ENCODE results near the gene NSMF. TPM values are rescaled to one million over a fixed set of nuclear protein-coding genes. Genes with fewer than 3 reads are reported as not detected.

The NSMF gene
- total RNA-seq, 2 experiments from 2014 or later = 74.1 to 74.6 TPM

DNA sequence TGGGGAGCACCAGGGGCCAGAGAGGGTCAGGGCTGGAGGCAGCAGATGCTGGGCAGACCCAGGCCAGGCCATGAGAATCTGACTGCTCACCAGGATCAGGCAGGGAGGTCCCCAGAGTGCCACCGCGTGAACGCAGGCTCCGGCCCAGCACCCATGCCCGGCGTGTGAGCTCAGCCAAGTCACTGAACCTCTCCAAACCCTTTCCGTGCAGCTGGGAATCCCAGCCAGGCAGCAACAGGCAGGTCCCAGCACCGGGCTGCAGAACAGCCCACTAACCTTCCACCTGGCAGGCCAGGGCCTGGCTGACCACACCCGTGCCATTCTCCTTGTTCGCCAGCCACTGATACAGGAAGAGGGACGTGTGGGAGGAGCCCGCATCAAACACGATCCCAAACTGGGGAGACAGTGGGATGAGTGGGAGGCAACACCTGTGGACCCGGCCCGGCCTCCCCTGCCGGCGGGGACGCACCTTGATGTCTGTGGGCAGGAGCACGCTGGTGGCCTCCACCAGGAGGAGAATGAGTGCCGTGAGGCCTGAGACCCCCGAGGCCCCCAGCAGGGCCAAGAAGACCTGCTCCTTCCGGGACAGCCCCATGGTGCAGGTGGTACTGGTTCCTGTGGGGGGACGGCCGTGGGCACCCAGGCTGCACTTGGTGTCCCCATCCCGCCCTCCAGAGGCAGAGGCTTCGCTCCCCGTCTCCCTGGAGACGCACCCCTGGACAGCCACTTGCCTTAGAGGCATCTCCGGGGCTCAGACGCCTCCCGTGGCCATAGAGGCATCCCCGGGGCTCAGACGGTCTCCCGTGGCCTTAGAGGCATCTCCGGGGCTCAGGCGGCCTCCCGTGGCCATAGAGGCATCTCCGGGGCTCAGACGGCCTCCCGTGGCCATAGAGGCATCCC, 21.2 kb downstream of the NSMF start:
- H3K27me3 Mint-ChIP-seq = peaks cover 17% of the 10 kb centered on the region
- H3K36me3 Mint-ChIP-seq = no peaks in the 10 kb centered on the region
- H3K27ac Mint-ChIP-seq = no peak overlapping the region
- no peak for DNase-seq
- H3K4me1 Mint-ChIP-seq = peaks cover 2% of the 10 kb centered on the region
- no peak overlapping the region for H3K4me3 Mint-ChIP-seq
- H3K9me3 Mint-ChIP-seq = no peaks in the 10 kb centered on the region

DNA sequence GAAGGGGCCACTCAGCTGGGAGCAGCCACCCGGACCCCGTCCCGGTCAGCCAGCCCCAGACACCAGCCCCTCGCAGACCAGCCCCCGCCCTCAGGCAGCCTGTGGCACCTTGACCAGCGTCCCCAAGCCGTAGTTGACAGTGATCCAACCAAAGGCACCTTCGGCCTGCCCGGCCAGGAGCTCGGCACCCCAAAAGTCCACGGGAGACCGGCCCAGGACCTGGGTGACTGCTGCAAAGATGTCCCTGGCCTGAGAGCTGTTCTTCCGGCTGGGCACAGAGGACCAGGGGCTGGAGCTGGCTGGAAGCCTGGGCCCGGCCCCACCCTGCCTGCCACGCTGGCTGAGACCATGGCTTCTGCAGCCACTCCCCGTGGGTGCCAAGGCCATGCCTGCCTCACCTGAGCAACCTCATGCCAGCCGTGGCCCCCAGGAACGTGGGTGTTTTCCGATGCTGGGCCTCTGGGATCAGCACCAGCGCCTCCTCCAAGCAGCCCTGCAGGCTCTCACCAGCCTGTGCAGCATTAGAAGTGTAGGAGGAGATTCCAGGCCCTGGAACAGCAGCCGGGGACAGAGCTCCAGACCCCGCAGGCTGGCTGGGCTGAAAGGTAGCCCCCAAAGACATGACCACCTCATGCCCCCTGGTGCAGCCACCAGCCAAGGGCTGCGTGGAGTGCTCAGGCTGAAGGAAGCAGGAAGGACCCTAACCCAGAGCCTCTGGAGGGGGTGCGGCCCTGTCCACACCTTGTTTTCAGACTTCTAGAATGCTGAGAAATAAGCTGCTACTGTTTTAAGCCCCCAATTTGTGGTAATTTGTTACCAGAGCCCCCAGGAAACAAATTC, 22.2 kb downstream of the NSMF start:
- Mint-ChIP-seq H3K36me3 (no peaks in the 10 kb centered on the region), H3K9me3 (no peaks in the 10 kb centered on the region), H3K27me3 (peaks cover 7% of the 10 kb centered on the region), H3K27ac (no peak overlapping the region), H3K4me3 (no peak overlapping the region), H3K4me1 (peaks cover 1% of the 10 kb centered on the region)
- DNase-seq = no peak

DNA sequence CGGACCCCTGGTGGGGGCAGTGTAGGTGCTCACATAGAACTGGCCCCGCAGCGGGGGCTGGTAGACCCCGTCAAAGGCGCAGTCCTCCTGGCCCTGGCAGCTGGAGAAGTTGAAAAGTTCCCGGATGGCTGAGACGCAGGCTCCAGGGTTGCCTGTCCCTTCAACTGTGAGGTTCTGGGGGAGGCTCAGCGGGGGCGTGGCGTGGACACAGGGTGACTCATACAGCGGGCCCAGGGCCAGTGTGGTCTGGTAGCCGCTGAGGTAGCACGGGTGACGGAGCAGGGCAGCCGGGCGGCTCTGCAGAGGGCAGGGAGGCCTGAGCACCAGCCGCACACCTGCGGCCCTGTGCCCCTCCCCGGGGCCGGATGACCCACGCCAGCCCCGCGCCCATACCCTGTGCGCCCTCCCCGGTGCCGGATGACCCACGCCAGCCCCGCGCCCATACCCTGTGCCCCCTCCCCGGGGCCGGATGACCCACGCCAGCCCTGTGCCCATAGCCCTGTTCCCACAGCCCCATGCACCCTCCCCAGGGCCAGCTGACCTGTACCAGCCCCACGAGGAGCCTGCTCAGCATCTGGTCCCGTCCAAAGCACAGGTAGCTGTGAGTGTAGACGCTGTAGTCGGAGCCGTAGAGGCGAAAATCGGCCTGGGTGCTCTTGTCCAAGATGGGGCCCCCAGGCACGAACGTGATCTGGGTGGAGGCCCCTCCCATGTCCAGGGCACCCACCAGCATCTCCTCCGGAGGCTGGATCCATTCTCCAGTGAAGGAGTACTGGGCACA, 23.0 kb downstream of the NSMF start:
- H3K27ac Mint-ChIP-seq = no peak overlapping the region
- H3K4me1 Mint-ChIP-seq = no peaks in the 10 kb centered on the region
- H3K36me3 Mint-ChIP-seq = no peaks in the 10 kb centered on the region
- H3K4me3 Mint-ChIP-seq = no peak overlapping the region
- no peak for DNase-seq
- H3K27me3 Mint-ChIP-seq = peaks cover 4% of the 10 kb centered on the region
- no peaks in the 10 kb centered on the region for H3K9me3 Mint-ChIP-seq

DNA sequence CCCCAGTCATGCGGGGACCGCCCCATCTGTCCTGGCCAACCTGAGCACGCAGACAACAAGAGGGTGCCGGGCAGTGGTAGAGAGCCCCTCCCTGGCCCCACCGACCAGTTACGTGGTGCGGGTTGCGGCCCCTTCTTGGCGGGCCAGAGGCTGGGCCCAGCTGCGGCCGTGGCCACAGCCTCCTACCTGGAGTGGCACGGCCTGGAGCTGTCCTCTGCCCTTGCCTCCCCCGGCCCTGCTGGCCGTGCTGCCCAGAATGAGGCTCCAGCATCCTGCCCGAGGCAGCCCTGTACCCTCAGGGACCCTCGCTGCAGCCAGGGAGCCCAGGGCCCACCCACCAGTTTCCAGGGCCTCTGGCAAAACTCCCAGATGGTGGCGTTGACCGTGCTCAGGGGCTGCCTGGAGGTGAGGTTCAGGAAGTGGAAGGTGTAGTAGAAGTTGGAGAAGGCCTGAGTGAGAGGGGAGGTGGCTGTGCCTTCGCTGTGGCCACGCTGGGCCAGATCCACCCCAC, 23.7 kb downstream of the NSMF start:
- no peak overlapping the region for H3K27ac Mint-ChIP-seq
- H3K4me1 Mint-ChIP-seq = no peaks in the 10 kb centered on the region

DNA sequence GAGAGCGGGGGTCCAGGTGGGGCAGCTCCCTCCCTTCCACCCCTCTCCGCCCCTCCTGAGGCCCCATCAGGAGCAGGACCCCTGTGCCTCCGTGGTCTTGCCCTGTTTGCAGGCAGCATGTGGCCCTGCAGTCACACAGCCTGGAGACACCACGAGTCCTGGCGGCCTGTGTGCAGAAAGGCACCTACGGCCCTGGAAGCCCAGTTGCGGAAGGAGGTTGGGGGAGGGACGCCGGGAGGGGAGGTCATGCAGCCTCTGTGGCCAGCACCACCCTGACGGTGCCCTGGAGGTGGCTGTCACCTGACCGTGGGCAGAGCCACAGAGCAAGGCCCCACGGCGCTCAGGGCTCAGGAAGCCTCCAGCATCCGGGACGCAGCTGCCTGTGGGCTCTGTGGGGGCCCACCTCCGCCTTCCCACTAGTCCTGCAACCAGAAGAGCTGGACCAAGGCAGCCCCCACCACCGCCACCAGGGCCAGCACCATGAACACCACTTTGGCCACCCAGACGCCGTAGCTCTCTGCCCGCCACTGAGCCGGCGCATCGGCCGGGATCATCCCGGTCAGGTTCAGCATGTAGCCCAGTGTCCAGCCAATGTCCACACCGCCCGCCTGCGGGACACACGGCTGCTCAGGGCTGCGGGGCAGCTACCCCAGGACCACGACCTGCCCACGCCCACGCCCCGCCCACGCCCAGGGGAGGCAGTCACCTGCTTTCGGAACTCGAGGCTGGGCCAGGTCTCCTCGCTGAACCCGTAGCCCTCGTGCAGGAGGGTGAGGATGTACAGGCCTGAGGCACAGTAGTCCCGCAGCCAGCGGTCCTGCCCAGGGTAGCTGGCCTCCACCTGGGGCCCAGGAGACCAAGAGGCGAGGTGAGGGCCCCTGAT, 24.4 kb downstream of the NSMF start:
- Mint-ChIP-seq H3K4me1 (no peaks in the 10 kb centered on the region), H3K27ac (no peak overlapping the region), H3K4me3 (no peak overlapping the region), H3K9me3 (no peaks in the 10 kb centered on the region), H3K36me3 (no peaks in the 10 kb centered on the region), H3K27me3 (peaks cover 4% of the 10 kb centered on the region)
- DNase-seq = no peak

More for the DNA sequence above, 23.7 kb downstream of the NSMF start:
- Mint-ChIP-seq H3K27me3 (peaks cover 4% of the 10 kb centered on the region), H3K36me3 (no peaks in the 10 kb centered on the region), H3K9me3 (no peaks in the 10 kb centered on the region), H3K4me3 (no peak overlapping the region)
- DNase-seq = no peak

DNA sequence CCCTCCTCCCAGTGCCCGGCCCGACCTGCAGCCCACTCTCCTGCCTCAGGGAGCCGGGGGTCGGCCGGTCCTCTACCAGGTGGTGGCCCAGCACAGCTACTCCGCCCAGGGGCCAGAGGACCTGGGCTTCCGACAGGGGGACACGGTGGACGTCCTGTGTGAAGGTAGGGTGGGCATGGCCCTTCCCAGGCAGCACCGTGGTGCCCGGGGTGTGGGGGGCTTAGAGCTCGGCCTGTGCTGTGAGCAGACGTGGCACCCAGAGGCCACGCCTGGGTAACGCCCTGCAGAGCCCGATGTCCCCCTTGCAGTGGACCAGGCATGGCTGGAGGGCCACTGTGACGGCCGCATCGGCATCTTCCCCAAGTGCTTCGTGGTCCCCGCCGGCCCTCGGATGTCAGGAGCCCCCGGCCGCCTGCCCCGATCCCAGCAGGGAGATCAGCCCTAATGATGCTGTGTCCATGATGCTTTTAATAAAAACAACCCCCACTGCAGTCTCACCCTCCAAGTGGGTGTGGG, 25.2 kb downstream of the NSMF start:
- Mint-ChIP-seq H3K9me3 (no peaks in the 10 kb centered on the region), H3K4me3 (no peak overlapping the region), H3K27ac (no peak overlapping the region), H3K4me1 (no peaks in the 10 kb centered on the region), H3K36me3 (no peaks in the 10 kb centered on the region), H3K27me3 (no peaks in the 10 kb centered on the region)
- DNase-seq = no peak

DNA sequence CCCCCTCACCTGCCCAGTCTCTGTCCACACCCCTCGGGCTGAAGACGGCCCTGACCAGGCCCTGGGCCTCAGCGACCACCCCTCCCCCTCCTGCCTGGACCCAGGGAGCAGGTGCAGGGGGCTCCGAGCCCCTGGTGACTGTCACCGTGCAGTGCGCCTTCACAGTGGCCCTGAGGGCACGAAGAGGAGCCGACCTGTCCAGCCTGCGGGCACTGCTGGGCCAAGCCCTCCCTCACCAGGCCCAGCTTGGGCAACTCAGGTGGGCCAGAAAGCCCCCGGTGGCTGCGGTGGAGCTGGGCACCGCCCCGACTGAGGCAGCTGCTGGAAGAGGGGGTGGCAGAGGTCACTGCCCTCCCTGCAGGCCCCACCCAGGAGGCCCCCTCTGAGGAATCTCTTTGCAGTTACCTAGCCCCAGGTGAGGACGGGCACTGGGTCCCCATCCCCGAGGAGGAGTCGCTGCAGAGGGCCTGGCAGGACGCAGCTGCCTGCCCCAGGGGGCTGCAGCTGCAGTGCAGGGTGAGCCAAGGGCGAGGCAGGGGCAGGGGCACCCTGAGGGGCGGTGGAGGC, 25.7 kb downstream of the NSMF start:
- Mint-ChIP-seq H3K27ac (no peak overlapping the region), H3K4me3 (no peak overlapping the region), H3K27me3 (no peaks in the 10 kb centered on the region)

DNA sequence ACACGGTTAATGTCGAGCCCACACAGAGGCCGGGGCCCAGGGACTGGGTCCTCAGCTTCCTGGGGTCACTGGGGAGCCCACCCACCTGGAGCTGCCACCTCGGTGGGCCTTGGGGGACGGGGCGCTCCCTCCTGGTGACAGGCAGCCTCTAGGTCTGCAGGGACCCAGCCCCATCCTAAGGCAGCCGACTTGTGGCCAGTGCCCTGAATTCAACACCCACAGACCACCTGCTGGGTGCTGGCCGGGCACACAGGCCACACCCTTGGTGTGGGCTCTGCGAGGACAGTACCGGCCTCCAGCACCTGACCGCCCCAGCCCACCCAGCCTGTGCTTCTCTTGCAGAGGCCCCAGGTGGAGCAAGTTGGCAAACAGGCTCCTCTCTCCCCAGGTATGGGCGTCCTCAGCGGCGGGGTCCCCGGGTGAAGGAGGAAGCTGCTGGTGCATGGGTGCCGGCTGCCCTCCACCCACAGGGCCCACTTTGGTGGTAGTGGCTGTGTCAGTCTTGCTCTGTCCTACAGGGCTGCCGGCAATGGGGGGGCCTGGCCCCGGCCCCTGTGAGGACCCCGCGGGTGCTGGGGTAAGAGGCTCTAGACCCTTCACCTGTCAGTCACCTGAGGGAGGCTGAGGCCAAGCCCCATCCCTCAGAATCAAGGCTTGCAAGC, 26.3 kb downstream of the NSMF start:
- DNase-seq = no peak
- H3K4me3 Mint-ChIP-seq = no peak overlapping the region
- no peaks in the 10 kb centered on the region for H3K4me1 Mint-ChIP-seq
- H3K27ac Mint-ChIP-seq = no peak overlapping the region
- no peaks in the 10 kb centered on the region for H3K9me3 Mint-ChIP-seq
- no peaks in the 10 kb centered on the region for H3K27me3 Mint-ChIP-seq
- no peaks in the 10 kb centered on the region for H3K36me3 Mint-ChIP-seq

More for the DNA sequence above, 25.7 kb downstream of the NSMF start:
- H3K4me1 Mint-ChIP-seq = no peaks in the 10 kb centered on the region
- no peaks in the 10 kb centered on the region for H3K9me3 Mint-ChIP-seq
- no peak for DNase-seq
- H3K36me3 Mint-ChIP-seq = no peaks in the 10 kb centered on the region

DNA sequence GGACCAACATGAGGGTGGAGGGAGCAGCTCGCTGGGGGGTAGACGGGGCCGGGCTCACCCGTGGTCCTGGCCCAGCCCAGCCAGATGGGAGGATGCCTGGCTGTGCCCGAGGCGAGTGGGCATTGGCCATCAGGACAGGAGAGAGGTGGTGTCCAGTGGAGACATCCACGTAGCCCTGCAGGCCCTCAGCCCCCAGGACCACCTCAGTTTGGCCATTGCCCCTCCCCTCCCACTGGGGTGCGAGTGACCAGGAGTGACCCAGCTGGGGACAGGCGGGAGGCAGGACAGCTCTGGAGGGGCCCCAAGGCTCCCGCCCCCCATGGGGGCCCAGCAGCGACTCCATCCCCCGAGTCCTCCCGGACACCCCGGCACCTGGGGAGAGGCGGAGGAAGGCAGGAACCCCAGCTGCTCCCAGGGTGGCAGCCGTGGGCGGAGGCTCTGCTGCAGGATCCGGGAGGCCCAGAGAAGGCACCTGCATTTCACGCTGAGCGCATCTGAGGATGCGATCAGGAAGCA, 27.7 kb downstream of the NSMF start:
- Mint-ChIP-seq H3K9me3 (no peaks in the 10 kb centered on the region), H3K4me3 (no peak overlapping the region), H3K36me3 (no peaks in the 10 kb centered on the region), H3K4me1 (no peaks in the 10 kb centered on the region), H3K27ac (no peak overlapping the region), H3K27me3 (no peaks in the 10 kb centered on the region)
- DNase-seq = no peak

DNA sequence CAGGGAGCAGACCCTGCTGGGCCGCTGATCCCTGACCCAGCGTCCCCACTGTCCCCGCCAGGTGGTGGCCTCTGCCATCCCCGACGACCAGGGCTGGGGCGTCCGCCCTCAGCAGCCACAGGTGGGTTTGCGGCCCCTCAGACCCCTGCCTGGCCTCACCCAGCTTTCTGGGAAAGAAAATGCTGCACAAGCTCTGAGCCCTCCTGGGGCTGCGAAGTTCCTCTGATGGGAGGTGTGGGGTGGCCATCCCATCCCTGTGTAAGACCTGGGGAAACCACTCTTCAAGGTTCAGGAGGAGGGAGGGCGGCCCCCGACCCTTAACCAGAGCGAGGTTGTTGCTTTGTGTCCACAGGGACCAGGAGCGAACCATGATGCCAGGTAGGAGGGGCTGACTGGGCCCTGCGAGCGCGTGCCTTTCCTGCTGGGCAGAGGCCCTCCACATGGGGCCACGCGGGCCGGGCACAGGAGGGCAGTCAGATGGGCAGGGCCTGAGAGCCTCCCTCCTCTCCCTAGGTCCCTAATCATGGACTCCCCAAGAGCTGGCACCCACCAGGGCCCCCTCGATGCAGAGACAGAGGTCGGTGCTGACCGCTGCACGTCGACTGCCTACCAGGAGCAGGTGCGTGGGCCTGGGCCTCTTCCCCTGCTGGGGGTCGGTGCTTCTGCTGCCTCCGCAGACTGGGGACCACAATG, 28.3 kb downstream of the NSMF start:
- Mint-ChIP-seq H3K4me3 (no peak overlapping the region), H3K4me1 (no peaks in the 10 kb centered on the region), H3K9me3 (no peaks in the 10 kb centered on the region), H3K27me3 (no peaks in the 10 kb centered on the region), H3K27ac (no peak overlapping the region), H3K36me3 (no peaks in the 10 kb centered on the region)
- no peak for DNase-seq

DNA sequence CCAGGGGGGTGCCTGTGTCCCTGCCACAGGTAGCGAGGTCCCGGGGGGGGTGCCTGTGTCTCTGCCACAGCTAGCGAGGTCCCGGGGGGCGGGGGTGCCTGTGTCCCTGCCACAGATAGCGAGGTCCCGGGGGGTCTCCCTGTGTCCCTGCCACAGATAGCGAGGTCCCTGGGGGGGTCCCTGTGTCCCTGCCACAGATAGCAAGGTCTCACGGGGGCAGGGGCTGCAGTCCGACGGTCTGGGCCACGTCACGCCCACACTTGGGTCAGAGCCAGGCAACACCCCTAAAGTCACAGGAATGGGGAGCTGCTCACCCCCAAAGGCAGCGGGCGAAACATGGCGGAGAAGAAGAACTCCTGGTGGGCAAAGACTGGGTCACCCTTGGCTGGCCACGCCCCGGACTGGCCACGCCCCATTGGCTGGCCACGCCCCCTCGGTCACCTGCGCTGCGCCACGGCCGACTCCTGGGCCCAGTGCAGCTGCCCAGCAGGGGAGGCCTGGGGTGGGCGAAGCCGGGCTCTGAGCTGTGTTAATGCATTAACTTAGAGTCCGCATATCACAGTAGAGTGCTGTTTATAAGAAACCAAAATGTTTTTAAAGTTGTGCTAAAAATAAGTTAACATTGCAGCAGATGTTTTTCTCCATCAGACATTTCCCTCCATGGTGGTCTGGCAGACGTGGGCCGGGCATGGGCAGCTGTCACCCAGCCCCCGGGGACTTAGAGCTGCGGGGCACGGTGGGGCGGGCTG, 29.0 kb downstream of the NSMF start:
- Mint-ChIP-seq H3K36me3 (no peaks in the 10 kb centered on the region), H3K4me3 (no peak overlapping the region), H3K4me1 (no peaks in the 10 kb centered on the region), H3K9me3 (no peaks in the 10 kb centered on the region), H3K27ac (no peak overlapping the region), H3K27me3 (no peaks in the 10 kb centered on the region)
- no peak for DNase-seq

DNA sequence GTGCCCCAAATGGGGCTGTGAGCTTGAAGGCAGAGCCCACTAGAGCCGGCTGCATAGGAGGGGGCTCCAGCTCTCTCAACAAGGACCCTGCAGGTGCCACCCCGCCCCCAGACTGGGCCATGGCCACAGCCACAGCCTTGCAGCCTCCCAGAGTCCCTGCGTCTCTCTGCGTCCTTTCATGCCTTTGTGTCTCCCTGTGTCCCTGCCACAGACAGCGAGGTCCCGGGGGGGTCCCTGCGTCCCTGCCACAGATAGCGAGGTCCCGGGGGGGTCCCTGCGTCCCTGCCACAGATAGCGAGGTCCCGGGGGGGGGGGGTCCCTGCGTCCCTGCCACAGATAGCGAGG, 29.6 kb downstream of the NSMF start:
- DNase-seq = no peak
- H3K4me1 Mint-ChIP-seq = peaks cover 2% of the 10 kb centered on the region
- H3K9me3 Mint-ChIP-seq = no peaks in the 10 kb centered on the region

More for the DNA sequence above, 29.6 kb downstream of the NSMF start:
- Mint-ChIP-seq H3K27ac (no peak overlapping the region), H3K4me3 (no peak overlapping the region), H3K36me3 (no peaks in the 10 kb centered on the region), H3K27me3 (peaks cover 1% of the 10 kb centered on the region)

Data from activated naive CD8-positive, alpha-beta T cell treated with anti-CD3 and anti-CD28 coated beads for 36 hours (primary cell).